Adipocyte (in vitro differentiated cells): ENCODE measurements around the gene RFPL2.
A peak's percentile ranks its signal among the peaks of the same experiment; 100 is the strongest.
"Not testable (repeated sequence)": the region's sequence is repeated elsewhere in the genome, so short reads cannot be mapped to it uniquely, and the experiment has no call there.

Experiments
- DNase-seq: peaks from one replicate; pipeline ENCODE4 v3.0.0-alpha.2; 2015; ENCODE audit warnings: low read depth
- H3K27me3 ChIP-seq: replicated peaks from 2 replicates; pipeline ENCODE4 v1.7.0; 2013; ENCODE audit warnings: mild to moderate bottlenecking, low read length, moderate library complexity; ENCODE audit not compliant: control insufficient read depth, insufficient read depth
- H3K36me3 ChIP-seq: 2 replicates; pipeline ENCODE4 v1.7.0; 2013; ENCODE audit warnings: low read length, mild to moderate bottlenecking, moderate library complexity; ENCODE audit not compliant: control insufficient read depth, insufficient read depth, severe bottlenecking
- H3K4me1 ChIP-seq: 2 replicates; pipeline ENCODE4 v1.7.0; 2013; ENCODE audit warnings: mild to moderate bottlenecking, low read length, moderate library complexity; ENCODE audit not compliant: control insufficient read depth, insufficient read depth
- H3K4me3 ChIP-seq: 2 replicates; pipeline ENCODE4 v1.7.0; 2013; ENCODE audit warnings: mild to moderate bottlenecking, low read length, moderate library complexity
- H3K9ac ChIP-seq: 2 replicates; pipeline ENCODE4 v1.7.0; 2013; ENCODE audit warnings: mild to moderate bottlenecking, low read length, moderate library complexity
- H3K9me3 ChIP-seq: 2 replicates; pipeline ENCODE4 v1.7.0; 2013; ENCODE audit warnings: mild to moderate bottlenecking, low read length, moderate library complexity; ENCODE audit not compliant: control insufficient read depth

Gene RFPL2

GRCh38 chr22:32205974-32206773 is 1.3 kb upstream of the RFPL2 start:
- Histone ChIP-seq H3K36me3 (no peaks in the 10 kb centered on the region), H3K9me3 (no peaks in the 10 kb centered on the region), H3K27me3 (peaks cover 31% of the 10 kb centered on the region), H3K4me3 (no peak overlapping the region), H3K4me1 (no peaks in the 10 kb centered on the region), H3K9ac (no peak overlapping the region)
- DNase-seq = no peak

DNA sequence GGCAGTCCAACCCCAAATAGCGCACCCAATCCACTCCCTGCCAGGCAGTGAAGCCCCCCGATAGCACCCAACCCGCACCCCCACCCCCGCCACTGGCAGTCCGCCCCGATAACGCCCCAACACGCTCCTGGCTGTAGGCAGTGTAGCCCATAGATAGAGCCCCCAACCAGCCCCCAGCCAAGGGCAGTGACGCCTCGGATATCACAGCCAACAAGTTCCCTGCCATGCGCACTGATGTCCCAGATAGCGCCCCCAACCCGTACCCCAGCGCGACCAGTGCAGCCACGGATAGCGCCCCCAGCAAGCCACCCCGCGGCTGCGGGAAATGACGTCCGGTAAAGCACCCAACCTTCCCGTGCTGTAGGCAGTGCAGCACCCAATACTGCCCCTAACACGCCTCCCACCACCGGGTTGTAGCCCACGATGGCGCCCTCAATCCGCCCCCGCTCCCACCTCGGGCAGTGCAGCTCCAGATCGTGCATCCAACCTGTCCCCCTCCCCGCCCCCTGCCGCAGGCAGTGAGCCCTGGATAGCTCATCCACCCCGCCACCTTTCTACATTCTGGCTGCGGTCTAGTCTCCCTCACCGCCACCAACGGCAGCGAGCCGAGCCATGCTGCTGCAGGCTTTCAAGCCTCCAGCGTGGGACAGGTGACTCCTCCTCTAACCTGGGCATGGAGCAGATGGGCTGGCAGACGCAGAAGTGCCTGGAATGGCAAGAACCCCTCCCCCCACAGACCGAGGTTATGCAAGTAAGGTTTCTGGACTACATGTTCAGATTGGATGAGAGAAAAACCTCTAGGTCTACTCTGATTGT is 625 bp downstream of the RFPL2 start:
- no peak for DNase-seq
- Histone ChIP-seq H3K9me3 (no peaks in the 10 kb centered on the region), H3K4me1 (no peaks in the 10 kb centered on the region), H3K9ac (no peak overlapping the region), H3K4me3 (no peak overlapping the region), H3K36me3 (no peaks in the 10 kb centered on the region), H3K27me3 (peaks cover 25% of the 10 kb centered on the region)

GRCh38 chr22:32203181-32204039 is 1.5 kb downstream of the RFPL2 start:
- H3K27me3 ChIP-seq = peaks cover 29% of the 10 kb centered on the region
- H3K9ac ChIP-seq = no peak overlapping the region
- no peak overlapping the region for H3K4me3 ChIP-seq
- no peak for DNase-seq
- H3K36me3 ChIP-seq = no peaks in the 10 kb centered on the region
- H3K9me3 ChIP-seq = no peaks in the 10 kb centered on the region
- no peaks in the 10 kb centered on the region for H3K4me1 ChIP-seq

- Histone ChIP-seq H3K9me3 (no peaks in the 10 kb centered on the region), H3K27me3 (peaks cover 29% of the 10 kb centered on the region), H3K4me1 (no peaks in the 10 kb centered on the region), H3K4me3 (no peak overlapping the region), H3K9ac (no peak overlapping the region), H3K36me3 (no peaks in the 10 kb centered on the region)
- peak; percentile 52 for DNase-seq
Measured at GRCh38 chr22:32202539-32203180, 2.2 kb downstream of the RFPL2 start.

GRCh38 chr22:32202161-32202538 is 2.7 kb downstream of the RFPL2 start:
- H3K9me3 ChIP-seq = no peaks in the 10 kb centered on the region
- no peaks in the 10 kb centered on the region for H3K36me3 ChIP-seq
- peaks cover 29% of the 10 kb centered on the region for H3K27me3 ChIP-seq
- DNase-seq = no peak
- H3K4me3 ChIP-seq = no peak overlapping the region
- no peaks in the 10 kb centered on the region for H3K4me1 ChIP-seq
- H3K9ac ChIP-seq = no peak overlapping the region

DNA sequence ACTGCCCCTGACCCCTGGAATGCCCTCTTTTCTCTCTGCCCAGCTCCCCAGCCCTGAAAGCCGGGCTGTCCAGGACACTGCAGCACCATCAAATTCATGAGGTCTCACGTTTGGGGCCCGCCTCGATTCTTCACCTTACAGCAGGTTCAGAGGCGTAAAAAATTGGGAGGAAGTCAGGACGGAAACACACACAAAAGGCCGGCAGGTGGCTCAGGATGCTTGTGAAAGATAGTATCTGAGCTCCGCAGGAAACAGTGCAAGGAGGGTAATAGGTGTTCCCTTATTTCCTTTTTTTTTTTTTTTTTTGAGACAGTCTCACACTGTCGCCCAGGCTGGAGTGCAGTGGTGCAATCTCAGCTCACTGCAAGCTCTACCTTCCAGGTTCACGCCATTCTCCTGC is 4.1 kb downstream of the RFPL2 start:
- no peak for DNase-seq
- no peaks in the 10 kb centered on the region for H3K36me3 ChIP-seq
- H3K4me1 ChIP-seq = no peaks in the 10 kb centered on the region
- H3K27me3 ChIP-seq = peaks cover 34% of the 10 kb centered on the region
- no peak overlapping the region for H3K4me3 ChIP-seq
- H3K9me3 ChIP-seq = no peaks in the 10 kb centered on the region
- H3K9ac ChIP-seq = no peak overlapping the region

DNA sequence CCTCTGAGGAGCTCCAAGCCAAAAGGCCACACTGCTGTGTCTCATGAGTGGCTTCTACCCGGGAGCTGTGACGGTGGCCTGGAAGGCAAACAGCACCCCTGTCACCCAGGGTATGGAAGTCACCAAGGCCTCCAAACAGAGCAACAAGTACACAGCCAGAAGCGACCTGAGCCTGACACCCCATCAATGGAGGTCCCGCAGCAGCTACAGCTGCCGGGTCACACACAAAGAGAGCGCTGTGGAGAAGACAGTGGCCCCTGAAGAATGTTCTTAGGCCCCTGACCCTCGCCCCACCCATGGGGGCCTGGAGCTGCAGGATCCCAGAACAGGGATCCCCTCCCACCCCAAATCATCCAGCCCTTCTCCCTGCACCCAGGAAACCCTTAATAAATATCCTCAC is 4.9 kb downstream of the RFPL2 start:
- H3K4me3 ChIP-seq = no peak overlapping the region
- H3K4me1 ChIP-seq = no peaks in the 10 kb centered on the region
- H3K27me3 ChIP-seq = peaks cover 34% of the 10 kb centered on the region
- H3K36me3 ChIP-seq = no peaks in the 10 kb centered on the region
- H3K9ac ChIP-seq = no peak overlapping the region
- no peaks in the 10 kb centered on the region for H3K9me3 ChIP-seq
- no peak for DNase-seq

DNA sequence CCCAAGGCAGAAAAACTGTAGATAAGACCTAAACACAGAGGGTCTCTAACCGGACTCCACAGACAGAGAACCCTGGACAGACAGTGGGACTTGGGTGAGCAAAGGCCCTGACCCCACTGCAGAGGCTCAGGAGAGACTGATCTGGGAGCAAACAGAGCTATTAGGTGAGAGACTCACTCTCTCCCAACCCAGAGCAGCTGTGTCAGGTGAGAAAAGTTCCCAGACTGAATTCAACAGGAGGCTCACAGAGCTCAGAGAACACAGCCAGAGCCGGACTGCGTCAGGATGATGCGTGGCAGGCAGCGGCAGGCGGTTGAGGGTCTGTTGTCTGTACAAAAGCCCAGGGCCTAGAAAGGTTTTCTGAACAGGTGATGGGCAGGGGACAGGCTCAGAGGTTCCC is 5.5 kb downstream of the RFPL2 start:
- Histone ChIP-seq H3K9me3 (no peaks in the 10 kb centered on the region), H3K4me3 (no peak overlapping the region), H3K4me1 (no peaks in the 10 kb centered on the region), H3K27me3 (peaks cover 30% of the 10 kb centered on the region), H3K9ac (no peak overlapping the region), H3K36me3 (no peaks in the 10 kb centered on the region)
- no peak for DNase-seq

DNA sequence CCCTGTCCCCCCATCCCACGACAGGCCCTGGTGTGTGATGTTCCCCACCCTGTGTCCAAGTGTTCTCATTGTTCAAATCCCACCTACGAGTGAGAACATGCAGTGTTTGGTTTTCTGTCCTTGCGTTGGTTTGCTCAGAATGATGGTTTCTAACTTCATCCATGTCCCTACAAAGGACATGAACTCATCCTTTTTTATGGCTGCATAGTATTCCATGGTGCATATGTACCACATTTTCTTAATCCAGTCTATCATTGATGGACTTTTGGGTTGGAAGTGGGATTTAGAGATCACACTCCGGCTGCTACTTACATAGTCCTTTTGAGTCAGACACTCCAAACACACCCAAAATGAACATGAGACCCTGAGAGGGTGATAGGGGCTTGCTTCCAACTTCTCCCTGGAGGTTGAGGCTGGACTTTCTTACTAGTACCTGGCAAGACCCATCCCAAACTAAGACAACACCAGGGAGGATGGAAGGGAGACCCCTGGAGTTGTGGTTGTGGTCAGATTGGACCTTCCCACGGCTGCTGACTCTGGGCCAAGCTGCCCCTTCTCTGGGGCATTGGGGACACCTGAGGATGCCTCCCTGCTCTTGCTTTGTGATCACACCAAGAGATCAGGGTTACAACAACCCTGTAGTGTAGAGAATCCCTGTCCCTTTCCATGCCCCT is 7.2 kb downstream of the RFPL2 start:
- H3K9ac ChIP-seq, H3K36me3 ChIP-seq, H3K4me3 ChIP-seq, DNase-seq, H3K9me3 ChIP-seq, H3K4me1 ChIP-seq: not testable (repeated sequence)
- H3K27me3 ChIP-seq = peaks cover 24% of the 10 kb centered on the region

- not testable (repeated sequence) for H3K9me3 ChIP-seq, DNase-seq, H3K4me1 ChIP-seq, H3K9ac ChIP-seq, H3K4me3 ChIP-seq, H3K36me3 ChIP-seq
- peaks cover 18% of the 10 kb centered on the region for H3K27me3 ChIP-seq
Measured at GRCh38 chr22:32195900-32196299, 9.0 kb downstream of the RFPL2 start.
